SW 1271 (cell line): ENCODE measurements around the gene ITGB2.

Experiments
- DNase-seq, 2 experiments: peaks; one replicate each; lab custom pipeline; 2025; lab: John Stamatoyannopoulos, UW

Gene ITGB2

GRCh38 chr21:44955141-44955797 is 34.6 kb upstream of the ITGB2 start:
- DNase-seq: no peak

- no peak for DNase-seq
These were observed 33.6 kb upstream of the ITGB2 start for GRCh38 chr21:44954281-44954771.

GRCh38 chr21:44953628-44954021 is 32.9 kb upstream of the ITGB2 start:
- no peak for DNase-seq

- no peak for DNase-seq
These were observed 32.4 kb upstream of the ITGB2 start for GRCh38 chr21:44952929-44953627.

- no peak for DNase-seq
These were observed 31.6 kb upstream of the ITGB2 start for GRCh38 chr21:44952116-44952928.

GRCh38 chr21:44951186-44951915 is 30.7 kb upstream of the ITGB2 start:
- no peak for DNase-seq

- no peak for DNase-seq
These were observed 29.7 kb upstream of the ITGB2 start for GRCh38 chr21:44950351-44950750.

GRCh38 chr21:44949779-44950198 is 29.1 kb upstream of the ITGB2 start:
- DNase-seq: peak in 1 of 2 experiments; percentile 22

- DNase-seq: no peak
These were observed 28.6 kb upstream of the ITGB2 start for GRCh38 chr21:44949161-44949778.

GRCh38 chr21:44948426-44949120 is 27.9 kb upstream of the ITGB2 start:
- DNase-seq: no peak

- DNase-seq: no peak
These were observed 27.2 kb upstream of the ITGB2 start for GRCh38 chr21:44947930-44948331.

- DNase-seq: no peak
These were observed 26.6 kb upstream of the ITGB2 start for GRCh38 chr21:44947111-44947929.

- DNase-seq: no peak
These were observed 25.7 kb upstream of the ITGB2 start for GRCh38 chr21:44946254-44947041.

GRCh38 chr21:44944596-44944995 is 23.9 kb upstream of the ITGB2 start:
- DNase-seq: no peak

GRCh38 chr21:44943686-44944550 is 23.2 kb upstream of the ITGB2 start:
- no peak for DNase-seq

- no peak for DNase-seq
These were observed 22.4 kb upstream of the ITGB2 start for GRCh38 chr21:44943005-44943685.

- no peak for DNase-seq
These were observed 21.9 kb upstream of the ITGB2 start for GRCh38 chr21:44942566-44942965.

GRCh38 chr21:44941567-44941966 is 20.9 kb upstream of the ITGB2 start:
- DNase-seq: no peak
